HCT116 (cell line): ENCODE measurements around the gene CDH10. TPM values are rescaled to one million over a fixed set of nuclear protein-coding genes. Genes with fewer than 3 reads are reported as not detected.

Experiments
- ATAC-seq: fragments of 200-7000 bp; cut with Tn5 transposase; 2 replicates; pipeline ENCODE4 v1.9.1; 2020; ENCODE audit warnings: mild to moderate bottlenecking, moderate library complexity
- BruUV-seq: library from RNA; stranded (reverse); fragments of 400-500 nt; replicated peaks from 2 replicates; lab custom pipeline; 2021; lab: Mats Ljungman, UMichigan
- CTCF ChIA-PET: fragments of 300-600 bp; sonication (Branson Sonifier 250); formaldehyde crosslinking; loops from one replicate; lab custom pipeline; 2021; ENCODE audit warnings: antibody characterized with exemption; lab: Charles Lee
- POLR2A ChIA-PET: fragments of 300-600, 350-600 bp; sonication (Branson Sonifier 250); formaldehyde crosslinking; loops from one replicate; lab custom pipeline; 2021; ENCODE audit warnings: antibody characterized with exemption; lab: Charles Lee
- RAD21 ChIA-PET, 2 experiments: fragments of 300-600 bp; sonication (Branson Sonifier 250); formaldehyde crosslinking; loops; one replicate each; lab custom pipeline; 2023; ENCODE audit warnings: low total read pairs in 2 of 2; ENCODE audit not compliant: uncharacterized antibody in 2 of 2, unreplicated experiment in 2 of 2, low non-redundant PET in 1 of 2; lab: Charles Lee
- DNase-seq: peaks from one replicate; pipeline ENCODE4 v3.0.0-alpha.2; 2010; ENCODE audit warnings: low read depth, low spot score
- H2AFZ ChIP-seq: fragments of 200-600 bp; shearing (Covaris generic), sonication (generic); 2 replicates; pipeline ENCODE4 v1.6.1; 2017; ENCODE audit warnings: low read depth, mixed run types, mixed read lengths, antibody characterized with exemption, low read length; ENCODE audit not compliant: poor library complexity, severe bottlenecking
- H3K27ac ChIP-seq: 2 replicates; pipeline ENCODE4 v1.5.1; 2012; ENCODE audit warnings: low read depth, low read length
- H3K27me3 ChIP-seq: fragments of 200-600 bp; sonication (generic); 2 replicates; pipeline ENCODE4 v1.6.1; 2016; ENCODE audit warnings: mixed run types, low read length, mixed read lengths; ENCODE audit not compliant: insufficient read depth
- H3K36me3 ChIP-seq, 2 experiments: fragments of 200-500 bp in 1 of 2; fragments of 200-600 bp in 1 of 2; sonication (Bioruptor generic) in 1 of 2; sonication (generic) in 1 of 2; 2 replicates each; pipeline versions ENCODE4 v1.5.1 to v1.6.1; 2014 to 2016; ENCODE audit warnings: low read length in 2 of 2, inconsistent platforms in 1 of 2, mixed read lengths in 1 of 2, mixed run types in 1 of 2; ENCODE audit not compliant: insufficient read depth in 2 of 2, control insufficient read depth in 1 of 2
- H3K4me1 ChIP-seq, 2 experiments: fragments of 200-600 bp in 1 of 2; sonication (generic) in 1 of 2; 2 replicates each; pipeline versions ENCODE4 v1.5.1 to v1.6.1; 2012 to 2017; ENCODE audit warnings: low read length in 2 of 2, inconsistent platforms in 1 of 2, mild to moderate bottlenecking in 1 of 2, mixed read lengths in 1 of 2, mixed run types in 1 of 2, moderate library complexity in 1 of 2; ENCODE audit not compliant: insufficient read depth in 2 of 2, control insufficient read depth in 1 of 2
- H3K4me2 ChIP-seq: fragments of 200-600 bp; sonication (generic); 2 replicates; pipeline ENCODE4 v1.6.1; 2017; ENCODE audit warnings: mixed run types, low read length, mixed read lengths
- H3K4me3 ChIP-seq, 2 experiments: fragments of 200-600 bp in 1 of 2; sonication (generic) in 1 of 2; replicated peaks in 1 of 2; 2 replicates each; pipeline ENCODE4 v1.5.1; 2011 to 2016; ENCODE audit warnings: low read length in 2 of 2, control low read depth in 1 of 2, low read depth in 1 of 2, mild to moderate bottlenecking in 1 of 2, mixed read lengths in 1 of 2, mixed run types in 1 of 2
- H3K79me2 ChIP-seq: fragments of 200-600 bp; sonication (generic); 2 replicates; pipeline ENCODE4 v1.6.1; 2017; ENCODE audit warnings: mild to moderate bottlenecking, mixed run types, low read length, moderate library complexity, mixed read lengths; ENCODE audit not compliant: insufficient read depth
- H3K9ac ChIP-seq: fragments of 200-600 bp; sonication (generic); 2 replicates; pipeline ENCODE4 v1.6.1; 2016; ENCODE audit warnings: low read length, mixed read lengths
- H3K9me2 ChIP-seq: fragments of 200-600 bp; sonication (generic), shearing (Covaris generic); 2 replicates; pipeline ENCODE4 v1.6.1; 2017; ENCODE audit warnings: mixed run types, mild to moderate bottlenecking, moderate library complexity; ENCODE audit not compliant: insufficient read depth
- H3K9me3 ChIP-seq, 2 experiments: fragments of 200-500 bp in 1 of 2; fragments of 200-600 bp in 1 of 2; sonication (Bioruptor generic) in 1 of 2; sonication (generic) in 1 of 2; 2 replicates each; pipeline ENCODE4 v1.6.1; 2014 to 2017; ENCODE audit warnings: low read length in 2 of 2, mixed read lengths in 2 of 2, inconsistent platforms in 1 of 2, low read depth in 1 of 2, mild to moderate bottlenecking in 1 of 2, mixed run types in 1 of 2, moderate library complexity in 1 of 2; ENCODE audit not compliant: control insufficient read depth in 1 of 2, insufficient read depth in 1 of 2
- H4K20me1 ChIP-seq: fragments of 200-600 bp; sonication (generic), shearing (Covaris generic); 2 replicates; pipeline ENCODE4 v1.6.1; 2017; ENCODE audit warnings: mixed run types, mild to moderate bottlenecking, moderate library complexity; ENCODE audit not compliant: insufficient read depth
- CBX3 ChIP-seq: IDR thresholded peaks from 2 replicates; pipeline ENCODE4 v1.6.1; 2012; ENCODE audit warnings: low read depth
- CEBPB ChIP-seq: IDR thresholded peaks from 2 replicates; pipeline ENCODE4 v1.6.1; 2012; ENCODE audit warnings: low read depth
- EGR1 ChIP-seq: IDR thresholded peaks from 2 replicates; pipeline ENCODE4 v1.6.1; 2012; ENCODE audit warnings: low read depth
- ELF1 ChIP-seq: IDR thresholded peaks from 2 replicates; pipeline ENCODE4 v1.6.1; 2012; ENCODE audit warnings: low read depth, borderline replicate concordance
- EZH2phosphoT487 ChIP-seq: fragments of 200-600 bp; IDR thresholded peaks from 2 replicates; pipeline ENCODE4 v1.6.1; 2018; ENCODE audit warnings: antibody characterized with exemption, borderline replicate concordance
- JUND ChIP-seq: IDR thresholded peaks from 2 replicates; pipeline ENCODE4 v1.6.1; 2012
- MAX ChIP-seq: IDR thresholded peaks from 2 replicates; pipeline ENCODE4 v1.6.1; 2012
- POLR2A ChIP-seq: IDR thresholded peaks from 2 replicates; pipeline ENCODE4 v1.7.0; 2011; ENCODE audit warnings: borderline replicate concordance; ENCODE audit not compliant: insufficient read depth, insufficient read length; ENCODE audit errors: extremely low read depth
- POLR2AphosphoS5 ChIP-seq: IDR thresholded peaks from 2 replicates; pipeline ENCODE4 v1.6.1; 2011; ENCODE audit warnings: mild to moderate bottlenecking, low read depth, low read length, moderate library complexity
- RAD21 ChIP-seq: IDR thresholded peaks from 2 replicates; pipeline ENCODE4 v1.6.1; 2012; ENCODE audit warnings: low read depth, mild to moderate bottlenecking
- SIN3A ChIP-seq: IDR thresholded peaks from 2 replicates; pipeline ENCODE4 v1.6.1; 2012; ENCODE audit warnings: low read depth
- SP1 ChIP-seq: IDR thresholded peaks from 2 replicates; pipeline ENCODE4 v1.6.1; 2012; ENCODE audit warnings: low read depth
- TCF7L2 ChIP-seq: IDR thresholded peaks from 2 replicates; pipeline ENCODE4 v1.7.0; 2011; ENCODE audit warnings: borderline replicate concordance, inconsistent platforms; ENCODE audit not compliant: insufficient read depth, insufficient read length; ENCODE audit errors: extremely low read depth
- YY1 ChIP-seq: IDR thresholded peaks from 2 replicates; pipeline ENCODE4 v1.6.1; 2011; ENCODE audit warnings: low read length, low read depth, moderate library complexity, mild to moderate bottlenecking; ENCODE audit not compliant: insufficient replicate concordance; ENCODE audit errors: extremely low read depth
- ZNF274 ChIP-seq: fragments of 200-500 bp; sonication (Bioruptor generic); IDR thresholded peaks from 2 replicates; pipeline ENCODE4 v1.6.1; 2014; ENCODE audit warnings: mild to moderate bottlenecking, low read depth, low read length, inconsistent platforms
- intact Hi-C: fragments of 100-400 bp; cut with micrococcal nuclease; formaldehyde crosslinking; loops from 2 replicates; pipeline ENCODE4 v1.10.0; 2022
- total RNA-seq: library from RNA; stranded (reverse); gene quantifications from one replicate; pipeline ENCODE4 v1.2.1, GENCODE V29; 2021; ENCODE audit not compliant: unreplicated experiment
- TF ChIP-seq, protein P1 (sequence below): IDR thresholded peaks from 2 replicates; pipeline ENCODE4 v1.6.1; 2012; ENCODE audit warnings: low read depth
- TF ChIP-seq, protein P2 (sequence below), 3 experiments: fragments of 200-600 bp in 1 of 3; sonication (generic) in 1 of 3; IDR thresholded peaks in 2 of 3; conservative IDR thresholded peaks in 1 of 3; 2 replicates each; pipeline ENCODE4 v1.5.1; 2012 to 2017; ENCODE audit warnings: low read depth in 2 of 3, low read length in 2 of 3, antibody characterized with exemption in 1 of 3, borderline replicate concordance in 1 of 3, control low read depth in 1 of 3, mild to moderate bottlenecking in 1 of 3, mixed read lengths in 1 of 3, mixed run types in 1 of 3, moderate library complexity in 1 of 3; ENCODE audit not compliant: insufficient read depth in 1 of 3

CDH10 gene
- total RNA-seq, 1 experiment from 2014 or later = not detected

DNA sequence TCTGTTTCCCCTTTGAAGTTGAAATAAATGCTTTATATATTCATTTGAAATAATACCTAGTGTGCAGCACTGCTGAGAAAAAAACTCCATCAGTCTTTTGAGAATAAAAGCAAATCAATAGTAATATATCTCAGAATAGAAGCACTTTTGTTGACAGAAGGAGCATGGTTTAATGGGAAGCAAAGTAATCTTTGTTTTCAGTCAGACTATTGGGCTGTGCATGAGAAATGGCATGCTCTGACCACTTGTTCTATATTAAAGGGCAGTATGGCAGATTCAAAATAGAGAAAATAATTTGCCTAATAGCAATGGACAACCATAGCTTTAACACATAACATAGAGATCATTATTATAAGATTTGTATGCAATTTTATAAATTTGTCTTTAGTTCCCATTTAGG lies 12.4 kb downstream of the CDH10 start:
- RAD21 ChIA-PET = no interaction called here
- Histone ChIP-seq H3K9me3 (peaks cover 0 to 14% of the 10 kb centered on the region in 2 experiments; a peak in 3 of 4 replicates), H3K9ac (no peak overlapping the region)
- BruUV-seq = no TSS peak
- POLR2A ChIA-PET = no interaction called here
- no peak for TF ChIP-seq POLR2A
- TF ChIP-seq, all 23 proteins: peak for 0
- Histone ChIP-seq H3K27ac (no peak overlapping the region), H4K20me1 (no peaks in the 10 kb centered on the region), H3K36me3 (no peaks in the 10 kb centered on the region), H3K79me2 (no peaks in the 10 kb centered on the region), H3K4me1 (no peaks in the 10 kb centered on the region), H3K4me2 (no peak overlapping the region), H2AFZ (no peak overlapping the region), H3K9me2 (no peaks in the 10 kb centered on the region), H3K4me3 (no peak overlapping the region), H3K27me3 (no peaks in the 10 kb centered on the region)
- CTCF ChIA-PET = no interaction called here
- intact Hi-C loops = no loop called here
- DNase-seq (no peak), ATAC-seq (no peak)

DNA sequence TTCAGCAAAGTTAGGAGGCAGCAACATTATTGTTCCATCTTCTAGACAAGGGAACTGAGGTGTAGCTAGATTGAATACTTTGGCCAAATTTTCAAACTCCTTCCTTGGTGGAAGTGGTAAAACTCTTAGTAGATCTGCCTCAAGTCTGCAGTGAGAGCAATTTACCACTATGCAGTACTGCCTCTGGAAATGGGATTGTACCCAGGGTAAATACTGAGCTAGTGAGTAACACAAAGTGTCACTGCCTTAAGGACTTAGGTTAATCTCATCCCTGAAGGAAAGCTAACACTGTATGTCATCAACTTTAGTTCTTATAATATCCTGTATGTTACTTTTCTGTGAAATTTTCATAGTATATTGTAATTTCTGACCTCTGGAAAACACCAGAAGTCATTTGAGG lies 13.9 kb downstream of the CDH10 start:
- DNase-seq (no peak), ATAC-seq (no peak)
- Histone ChIP-seq H2AFZ (no peak overlapping the region), H3K4me3 (no peak overlapping the region), H3K9me2 (no peaks in the 10 kb centered on the region), H3K27me3 (no peaks in the 10 kb centered on the region), H3K79me2 (no peaks in the 10 kb centered on the region), H3K9me3 (peaks cover 0 to 9% of the 10 kb centered on the region in 2 experiments; a peak in 3 of 4 replicates), H3K4me1 (no peaks in the 10 kb centered on the region), H3K4me2 (no peak overlapping the region), H4K20me1 (no peaks in the 10 kb centered on the region), H3K9ac (no peak overlapping the region), H3K36me3 (no peaks in the 10 kb centered on the region), H3K27ac (no peak overlapping the region)
- ChIA-PET POLR2A (no interaction called here), CTCF (no interaction called here), RAD21 (no interaction called here)
- BruUV-seq = no TSS peak
- intact Hi-C loops = no loop called here
- no peak for TF ChIP-seq ELF1
- TF ChIP-seq SIN3A = no peak
- no peak for TF ChIP-seq CEBPB
- TF ChIP-seq, protein P1, sequence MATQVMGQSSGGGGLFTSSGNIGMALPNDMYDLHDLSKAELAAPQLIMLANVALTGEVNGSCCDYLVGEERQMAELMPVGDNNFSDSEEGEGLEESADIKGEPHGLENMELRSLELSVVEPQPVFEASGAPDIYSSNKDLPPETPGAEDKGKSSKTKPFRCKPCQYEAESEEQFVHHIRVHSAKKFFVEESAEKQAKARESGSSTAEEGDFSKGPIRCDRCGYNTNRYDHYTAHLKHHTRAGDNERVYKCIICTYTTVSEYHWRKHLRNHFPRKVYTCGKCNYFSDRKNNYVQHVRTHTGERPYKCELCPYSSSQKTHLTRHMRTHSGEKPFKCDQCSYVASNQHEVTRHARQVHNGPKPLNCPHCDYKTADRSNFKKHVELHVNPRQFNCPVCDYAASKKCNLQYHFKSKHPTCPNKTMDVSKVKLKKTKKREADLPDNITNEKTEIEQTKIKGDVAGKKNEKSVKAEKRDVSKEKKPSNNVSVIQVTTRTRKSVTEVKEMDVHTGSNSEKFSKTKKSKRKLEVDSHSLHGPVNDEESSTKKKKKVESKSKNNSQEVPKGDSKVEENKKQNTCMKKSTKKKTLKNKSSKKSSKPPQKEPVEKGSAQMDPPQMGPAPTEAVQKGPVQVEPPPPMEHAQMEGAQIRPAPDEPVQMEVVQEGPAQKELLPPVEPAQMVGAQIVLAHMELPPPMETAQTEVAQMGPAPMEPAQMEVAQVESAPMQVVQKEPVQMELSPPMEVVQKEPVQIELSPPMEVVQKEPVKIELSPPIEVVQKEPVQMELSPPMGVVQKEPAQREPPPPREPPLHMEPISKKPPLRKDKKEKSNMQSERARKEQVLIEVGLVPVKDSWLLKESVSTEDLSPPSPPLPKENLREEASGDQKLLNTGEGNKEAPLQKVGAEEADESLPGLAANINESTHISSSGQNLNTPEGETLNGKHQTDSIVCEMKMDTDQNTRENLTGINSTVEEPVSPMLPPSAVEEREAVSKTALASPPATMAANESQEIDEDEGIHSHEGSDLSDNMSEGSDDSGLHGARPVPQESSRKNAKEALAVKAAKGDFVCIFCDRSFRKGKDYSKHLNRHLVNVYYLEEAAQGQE = no peak
- no peak for TF ChIP-seq POLR2A
- no peak for TF ChIP-seq MAX
- TF ChIP-seq EGR1 = no peak
- no peak for TF ChIP-seq ZNF274
- TF ChIP-seq JUND = no peak
- TF ChIP-seq, protein P2, sequence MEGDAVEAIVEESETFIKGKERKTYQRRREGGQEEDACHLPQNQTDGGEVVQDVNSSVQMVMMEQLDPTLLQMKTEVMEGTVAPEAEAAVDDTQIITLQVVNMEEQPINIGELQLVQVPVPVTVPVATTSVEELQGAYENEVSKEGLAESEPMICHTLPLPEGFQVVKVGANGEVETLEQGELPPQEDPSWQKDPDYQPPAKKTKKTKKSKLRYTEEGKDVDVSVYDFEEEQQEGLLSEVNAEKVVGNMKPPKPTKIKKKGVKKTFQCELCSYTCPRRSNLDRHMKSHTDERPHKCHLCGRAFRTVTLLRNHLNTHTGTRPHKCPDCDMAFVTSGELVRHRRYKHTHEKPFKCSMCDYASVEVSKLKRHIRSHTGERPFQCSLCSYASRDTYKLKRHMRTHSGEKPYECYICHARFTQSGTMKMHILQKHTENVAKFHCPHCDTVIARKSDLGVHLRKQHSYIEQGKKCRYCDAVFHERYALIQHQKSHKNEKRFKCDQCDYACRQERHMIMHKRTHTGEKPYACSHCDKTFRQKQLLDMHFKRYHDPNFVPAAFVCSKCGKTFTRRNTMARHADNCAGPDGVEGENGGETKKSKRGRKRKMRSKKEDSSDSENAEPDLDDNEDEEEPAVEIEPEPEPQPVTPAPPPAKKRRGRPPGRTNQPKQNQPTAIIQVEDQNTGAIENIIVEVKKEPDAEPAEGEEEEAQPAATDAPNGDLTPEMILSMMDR (IDR thresholded peaks at IDR 0.05 in 2 of 3, conservative IDR thresholded peaks at IDR 0.05 in 1 of 3; ENCODE audit: borderline replicate concordance in 1 of 3, insufficient read depth in 1 of 3, low read depth in 2 of 3, low read length in 2 of 3) = no peak
- no peak for TF ChIP-seq CBX3
- no peak for TF ChIP-seq POLR2AphosphoS5
- TF ChIP-seq EZH2phosphoT487 = no peak
- TF ChIP-seq SP1 = no peak
- TF ChIP-seq RAD21 = no peak
- TF ChIP-seq TCF7L2 = no peak
- no peak for TF ChIP-seq YY1
